GM12865 (cell line): Measurements from ENCODE around the gene NR4A3.

ENCODE experiments used
- DNase-seq: peaks from one replicate; pipeline ENCODE4 v3.0.0; 2010; ENCODE audit warnings: low read depth
- H3K4me3 ChIP-seq: 2 replicates; pipeline ENCODE4 v1.5.1; 2011; ENCODE audit warnings: mild to moderate bottlenecking, low read depth, low read length, control low read depth
- TF ChIP-seq, protein P1 (sequence below): IDR thresholded peaks from 2 replicates; pipeline ENCODE4 v1.5.1; 2011; ENCODE audit warnings: low read length, control low read depth, low read depth, inconsistent platforms; ENCODE audit not compliant: insufficient read depth; ENCODE audit errors: missing control alignments

The NR4A3 gene

DNA sequence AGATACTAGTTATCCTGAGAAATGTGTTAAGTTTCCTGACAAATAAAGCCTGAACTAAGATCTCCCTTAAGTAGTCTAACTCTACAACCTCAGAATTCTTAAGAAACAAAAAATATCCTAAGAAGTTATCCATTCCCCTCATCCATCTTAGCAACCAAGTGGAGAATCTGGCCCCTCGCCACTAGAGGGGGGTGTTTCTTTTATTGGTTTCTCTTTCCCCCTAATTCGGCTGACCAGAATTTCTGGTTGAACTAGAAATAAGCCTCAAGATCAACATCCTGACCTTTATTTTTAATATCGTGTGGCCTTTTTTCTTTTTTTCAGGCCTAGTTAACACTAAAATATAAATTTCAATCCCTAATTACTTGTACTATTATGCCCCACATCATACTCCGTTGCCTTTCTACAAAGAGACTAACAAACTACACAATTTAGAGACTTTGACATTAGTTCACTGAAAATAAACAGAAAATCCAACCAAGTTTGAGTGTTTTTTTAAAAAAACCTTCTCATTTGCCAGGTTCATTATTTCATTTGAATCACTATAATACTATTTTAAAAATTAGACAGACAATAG, 14.3 kb upstream of the NR4A3 start:
- no peak overlapping the region for H3K4me3 ChIP-seq
- TF ChIP-seq, protein P1, sequence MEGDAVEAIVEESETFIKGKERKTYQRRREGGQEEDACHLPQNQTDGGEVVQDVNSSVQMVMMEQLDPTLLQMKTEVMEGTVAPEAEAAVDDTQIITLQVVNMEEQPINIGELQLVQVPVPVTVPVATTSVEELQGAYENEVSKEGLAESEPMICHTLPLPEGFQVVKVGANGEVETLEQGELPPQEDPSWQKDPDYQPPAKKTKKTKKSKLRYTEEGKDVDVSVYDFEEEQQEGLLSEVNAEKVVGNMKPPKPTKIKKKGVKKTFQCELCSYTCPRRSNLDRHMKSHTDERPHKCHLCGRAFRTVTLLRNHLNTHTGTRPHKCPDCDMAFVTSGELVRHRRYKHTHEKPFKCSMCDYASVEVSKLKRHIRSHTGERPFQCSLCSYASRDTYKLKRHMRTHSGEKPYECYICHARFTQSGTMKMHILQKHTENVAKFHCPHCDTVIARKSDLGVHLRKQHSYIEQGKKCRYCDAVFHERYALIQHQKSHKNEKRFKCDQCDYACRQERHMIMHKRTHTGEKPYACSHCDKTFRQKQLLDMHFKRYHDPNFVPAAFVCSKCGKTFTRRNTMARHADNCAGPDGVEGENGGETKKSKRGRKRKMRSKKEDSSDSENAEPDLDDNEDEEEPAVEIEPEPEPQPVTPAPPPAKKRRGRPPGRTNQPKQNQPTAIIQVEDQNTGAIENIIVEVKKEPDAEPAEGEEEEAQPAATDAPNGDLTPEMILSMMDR = peak; percentile 82
- DNase-seq = peak; percentile 71

DNA sequence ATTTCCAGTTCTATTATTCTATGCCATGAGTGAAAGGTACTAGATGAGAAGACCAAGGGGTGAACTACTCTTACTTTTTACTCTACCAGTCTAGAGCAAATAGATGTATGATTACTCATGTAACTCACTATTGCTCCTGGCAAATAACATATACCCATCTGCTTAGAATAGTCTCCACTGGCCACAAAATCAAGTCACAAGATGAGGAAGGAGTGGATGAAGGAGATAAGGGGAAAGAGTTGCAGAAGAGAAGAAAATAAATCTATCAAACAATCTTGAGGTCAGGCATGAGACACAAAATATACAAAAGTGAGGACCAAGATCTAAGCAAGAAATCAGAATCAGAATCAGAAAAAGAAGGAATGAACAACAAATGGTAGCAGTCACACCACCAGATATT, 13.7 kb upstream of the NR4A3 start:
- no peak for DNase-seq
- H3K4me3 ChIP-seq = no peak overlapping the region
- TF ChIP-seq, protein P1 = no peak

DNA sequence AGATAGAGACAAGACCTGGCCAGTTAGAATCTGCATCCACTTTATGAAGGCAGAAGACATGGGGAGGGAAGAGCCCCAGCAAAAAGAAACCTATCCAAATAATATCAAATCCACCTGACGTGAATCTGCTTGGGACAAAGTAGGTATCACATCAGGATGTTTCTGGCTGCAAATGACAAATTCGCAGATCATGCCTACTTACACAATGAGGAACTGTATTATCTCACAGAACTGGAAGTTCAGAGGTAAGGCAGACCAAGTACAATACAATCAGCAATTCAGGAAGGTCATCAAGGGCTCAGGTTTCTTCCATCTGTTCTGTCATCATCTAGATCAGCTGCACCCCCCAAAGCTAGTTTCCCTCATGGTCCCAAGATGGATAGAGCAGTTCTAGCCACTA, 13.2 kb upstream of the NR4A3 start:
- no peak overlapping the region for H3K4me3 ChIP-seq
- no peak for DNase-seq
- TF ChIP-seq, protein P1 = no peak

DNA sequence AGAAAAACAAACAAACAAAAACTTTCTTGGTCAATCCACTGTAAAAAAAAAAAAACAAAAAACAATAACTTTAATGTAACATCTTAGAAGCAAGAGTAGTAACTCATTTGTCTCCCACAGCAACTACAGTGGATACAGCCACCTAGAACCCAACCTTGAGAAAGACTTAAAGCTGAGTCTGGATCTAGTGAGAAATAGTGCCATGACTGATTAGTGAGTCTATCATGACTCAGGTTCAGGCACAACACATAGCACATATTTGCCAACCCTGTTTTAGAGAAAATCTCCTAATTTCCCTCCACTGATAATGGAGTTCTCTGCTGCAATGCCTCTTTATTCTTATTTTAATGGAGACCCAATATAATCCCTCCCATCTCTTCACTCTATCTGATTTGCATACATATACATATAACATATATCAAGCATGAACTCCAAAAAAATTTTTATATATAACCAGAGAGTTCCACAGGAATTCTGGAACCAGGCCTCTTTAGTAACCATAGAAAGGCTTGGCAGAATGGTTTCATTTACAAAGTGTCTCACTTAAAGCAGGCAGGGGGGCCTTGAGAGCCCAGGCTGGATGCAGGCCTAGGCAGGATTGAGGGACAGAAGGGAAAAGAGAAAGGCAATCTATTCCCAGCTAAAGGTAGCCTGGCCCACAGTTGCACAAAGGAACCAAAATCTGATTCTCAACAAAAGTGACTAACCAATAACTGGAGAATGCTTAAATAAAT, 11.9 kb upstream of the NR4A3 start:
- DNase-seq = no peak
- TF ChIP-seq, protein P1 = no peak
- H3K4me3 ChIP-seq = no peak overlapping the region

DNA sequence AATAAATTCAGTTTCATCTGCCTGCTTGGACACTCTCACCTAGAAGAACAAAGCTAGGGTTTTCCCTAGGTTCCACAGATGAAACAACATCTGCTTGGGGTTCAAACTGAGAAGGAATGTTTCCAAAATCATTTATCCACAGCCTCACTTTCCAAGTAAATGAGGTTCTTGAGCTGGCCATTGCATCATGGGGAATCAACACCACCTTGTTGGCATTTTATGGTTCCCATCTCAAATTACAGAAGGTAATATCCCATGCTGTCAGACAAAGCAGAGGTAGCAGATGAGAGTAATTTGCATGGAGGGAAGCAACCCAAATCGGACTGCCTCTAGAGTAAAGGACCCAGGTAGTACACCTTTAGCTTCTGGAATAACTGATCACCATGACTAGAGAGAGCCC, 10.5 kb upstream of the NR4A3 start:
- TF ChIP-seq, protein P1 = no peak
- no peak for DNase-seq
- H3K4me3 ChIP-seq = no peak overlapping the region

DNA sequence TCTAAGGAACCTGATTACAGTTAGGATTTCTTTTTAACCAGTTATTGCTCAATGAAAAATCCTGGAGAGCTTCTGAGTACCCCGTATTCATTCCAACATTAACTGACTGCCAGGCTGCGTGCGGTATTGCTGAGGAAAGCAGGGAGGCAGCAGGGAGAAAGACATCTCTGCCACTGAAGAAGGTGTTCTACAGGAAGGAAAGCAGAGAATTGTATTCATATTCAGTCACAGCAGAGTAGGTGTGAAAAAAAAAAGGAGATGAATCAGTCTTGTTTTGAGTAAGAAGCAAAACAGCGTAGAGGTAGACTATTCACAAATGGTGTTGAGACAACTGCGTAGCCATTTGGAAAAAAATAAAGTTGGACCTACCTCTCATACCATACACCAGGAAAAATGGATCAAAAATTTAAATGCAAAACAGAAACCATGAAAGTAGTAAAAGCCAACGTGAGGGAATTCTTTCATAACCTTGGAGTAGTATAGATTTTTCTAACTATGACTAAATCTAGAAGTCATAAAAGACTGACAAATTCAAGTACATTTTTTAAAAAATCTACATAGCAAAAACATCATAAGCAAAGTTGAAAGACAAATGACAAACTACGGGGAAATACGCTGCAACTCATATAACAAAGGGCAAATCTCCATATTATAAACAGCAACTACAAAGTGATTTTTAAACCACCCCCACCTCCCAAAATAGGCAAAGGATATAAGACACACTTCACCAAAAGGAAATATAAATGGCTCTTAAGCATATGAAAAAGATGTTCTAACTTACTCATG, 9.9 kb upstream of the NR4A3 start:
- TF ChIP-seq, protein P1 = no peak
- peak; percentile 54 for DNase-seq
- H3K4me3 ChIP-seq = no peak overlapping the region
